Fibroblast of lung (primary cell): ENCODE results near the gene DNAAF3. TPM values are rescaled to one million over a fixed set of nuclear protein-coding genes. Genes with fewer than 3 reads are reported as not detected.

Source experiments
- DNase-seq, 2 donors: peaks; one replicate each; pipeline versions ENCODE4 v3.0.0 to v3.0.0-alpha.2; 2010; ENCODE audit warnings: low read depth in 2 of 2
- H2AFZ ChIP-seq: 2 replicates; pipeline ENCODE4 v1.5.1; 2012; ENCODE audit warnings: low read length, control low read depth, inconsistent platforms
- H3K27ac ChIP-seq: 2 replicates; pipeline ENCODE4 v1.5.1; 2011; ENCODE audit warnings: low read length, control low read depth; ENCODE audit not compliant: insufficient read depth
- H3K27me3 ChIP-seq: 2 replicates; pipeline ENCODE4 v1.5.1; 2011; ENCODE audit warnings: mild to moderate bottlenecking, low read length; ENCODE audit not compliant: control insufficient read depth, insufficient read depth
- H3K36me3 ChIP-seq: 2 replicates; pipeline ENCODE4 v1.5.1; 2011; ENCODE audit warnings: low read length; ENCODE audit not compliant: control insufficient read depth, insufficient read depth
- H3K4me1 ChIP-seq: 2 replicates; pipeline ENCODE4 v1.5.1; 2011; ENCODE audit warnings: low read length; ENCODE audit not compliant: control insufficient read depth, insufficient read depth; ENCODE audit errors: extremely low read depth
- H3K4me2 ChIP-seq: 2 replicates; pipeline ENCODE4 v1.5.1; 2011; ENCODE audit warnings: low read length, control low read depth; ENCODE audit not compliant: insufficient read depth; ENCODE audit errors: extremely low read depth
- H3K4me3 ChIP-seq, 4 experiments: fragments of 200-600 bp in 1 of 4; sonication (generic) in 1 of 4; replicated peaks in 1 of 4; 2 replicates each; pipeline ENCODE4 v1.5.1; 2011 to 2016; ENCODE audit warnings: low read length in 4 of 4, low read depth in 3 of 4, mild to moderate bottlenecking in 3 of 4, control low read depth in 2 of 4, inconsistent platforms in 1 of 4, mixed read lengths in 1 of 4; ENCODE audit not compliant: insufficient read depth in 1 of 4; ENCODE audit errors: control extremely low read depth in 1 of 4
- H3K79me2 ChIP-seq: 2 replicates; pipeline ENCODE4 v1.5.1; 2012; ENCODE audit warnings: mild to moderate bottlenecking, low read length, inconsistent platforms; ENCODE audit not compliant: control insufficient read depth, insufficient read depth
- H3K9ac ChIP-seq: 2 replicates; pipeline ENCODE4 v1.5.1; 2011; ENCODE audit warnings: mild to moderate bottlenecking, low read length, control low read depth; ENCODE audit not compliant: insufficient read depth
- H3K9me3 ChIP-seq: 2 replicates; pipeline ENCODE4 v1.5.1; 2012; ENCODE audit warnings: low read depth, low read length; ENCODE audit not compliant: control insufficient read depth, insufficient read depth
- H4K20me1 ChIP-seq: 2 replicates; pipeline ENCODE4 v1.5.1; 2011; ENCODE audit warnings: low read length; ENCODE audit not compliant: control insufficient read depth, insufficient read depth; ENCODE audit errors: extremely low read depth
- CTCF ChIP-seq, 2 donors: IDR thresholded peaks in 1 of 2; conservative IDR thresholded peaks in 1 of 2; 1 replicate in 1 of 2; 2 replicates in 1 of 2; pipeline ENCODE4 v1.5.1; 2011 to 2012; ENCODE audit warnings: low read length in 2 of 2, control low read depth in 1 of 2, inconsistent platforms in 1 of 2, low read depth in 1 of 2, mild to moderate bottlenecking in 1 of 2
- EZH2 ChIP-seq: IDR thresholded peaks from 2 replicates; pipeline ENCODE4 v1.5.1; 2012; ENCODE audit warnings: low read length, control low read depth, mild to moderate bottlenecking; ENCODE audit errors: missing control alignments
- polyA plus RNA-seq, 2 donors: library from polyadenylated mRNA; depleted of rRNA in 1 of 2; stranded (reverse) in 1 of 2; unstranded in 1 of 2; fragments of >200 nt; gene quantifications; 2 replicates each; pipeline ENCODE4 v1.2.1, GENCODE V29; 2011 to 2012; ENCODE audit warnings: missing spikeins in 1 of 2
- total RNA-seq: library from RNA; depleted of rRNA; stranded (reverse); fragments of >200 nt; gene quantifications from 2 replicates; pipeline ENCODE4 v1.2.1, GENCODE V29; 2014

DNAAF3 gene
- total and polyA plus RNA-seq, 2 donors (not counting 1 experiment from before 2014, with no cell fraction given), result 0.17 to 0.18 TPM

- H4K20me1 ChIP-seq, result no peaks in the 10 kb centered on the region
- no peak overlapping the region for H3K4me3 ChIP-seq
- no peaks in the 10 kb centered on the region for H3K27me3 ChIP-seq
- H3K27ac ChIP-seq, result no peak overlapping the region
- H3K9me3 ChIP-seq, result no peaks in the 10 kb centered on the region
- no peaks in the 10 kb centered on the region for H3K36me3 ChIP-seq
- H3K79me2 ChIP-seq, result no peaks in the 10 kb centered on the region
- H3K9ac ChIP-seq, result no peak overlapping the region
- no peak for TF ChIP-seq CTCF (conservative IDR thresholded peaks at IDR 0.05 in 1 of 2, IDR thresholded peaks at IDR 0.05 in 1 of 2; ENCODE audit: low read depth in 1 of 2, low read length in 2 of 2)
- no peak for TF ChIP-seq EZH2
- no peak for DNase-seq
- H2AFZ ChIP-seq, result no peak overlapping the region
- no peaks in the 10 kb centered on the region for H3K4me1 ChIP-seq
- no peak overlapping the region for H3K4me2 ChIP-seq
Observed at GRCh38 chr19:55198651-55199050, 32.2 kb upstream of the DNAAF3 start.

- Histone ChIP-seq H3K4me1 (no peaks in the 10 kb centered on the region), H4K20me1 (no peaks in the 10 kb centered on the region), H3K27me3 (no peaks in the 10 kb centered on the region), H3K9me3 (no peaks in the 10 kb centered on the region), H3K79me2 (no peaks in the 10 kb centered on the region), H3K4me3 (no peak overlapping the region), H3K36me3 (no peaks in the 10 kb centered on the region), H3K4me2 (no peak overlapping the region), H3K9ac (no peak overlapping the region), H3K27ac (no peak overlapping the region), H2AFZ (no peak overlapping the region)
- TF ChIP-seq CTCF (conservative IDR thresholded peaks at IDR 0.05 in 1 of 2, IDR thresholded peaks at IDR 0.05 in 1 of 2; ENCODE audit: low read depth in 1 of 2, low read length in 2 of 2), result no peak
- TF ChIP-seq EZH2, result no peak
- DNase-seq, result no peak
Observed at GRCh38 chr19:55197528-55197927, 31.1 kb upstream of the DNAAF3 start.

GRCh38 chr19:55196803-55197202, 30.4 kb upstream of the DNAAF3 start:
- Histone ChIP-seq H3K27ac (no peak overlapping the region), H3K4me2 (no peak overlapping the region), H3K9ac (no peak overlapping the region), H3K27me3 (no peaks in the 10 kb centered on the region), H4K20me1 (no peaks in the 10 kb centered on the region), H3K36me3 (no peaks in the 10 kb centered on the region), H3K9me3 (no peaks in the 10 kb centered on the region), H3K4me1 (no peaks in the 10 kb centered on the region), H3K4me3 (no peak overlapping the region), H2AFZ (no peak overlapping the region), H3K79me2 (no peaks in the 10 kb centered on the region)
- no peak for TF ChIP-seq CTCF (conservative IDR thresholded peaks at IDR 0.05 in 1 of 2, IDR thresholded peaks at IDR 0.05 in 1 of 2; ENCODE audit: low read depth in 1 of 2, low read length in 2 of 2)
- no peak for TF ChIP-seq EZH2
- no peak for DNase-seq
